ENCODE results near the gene CES4A.
"Not testable (repeated sequence)": the region's sequence is repeated elsewhere in the genome, so short reads cannot be mapped to it uniquely, and the experiment has no call there.

Gene CES4A

GRCh38 chr16:66979011-66979717, 9.2 kb upstream of the CES4A start:
- in situ Hi-C loops (cut with MboI; ENCODE audit: low sequenced_read_pairs) = no loop called here

GRCh38 chr16:66983033-66983432, 5.4 kb upstream of the CES4A start:
- in situ Hi-C loops (cut with MboI; ENCODE audit: low sequenced_read_pairs) = loop anchor here (10.0 kb wide), 1 partner anchor 172 kb away; the partner anchor contains the start of genes B3GNT9, FBXL8 and TRADD

GRCh38 chr16:66984892-66985311, 3.5 kb upstream of the CES4A start:
- in situ Hi-C loops (cut with MboI; ENCODE audit: low sequenced_read_pairs) = loop anchor here (10.0 kb wide), 1 partner anchor 170 kb away; the partner anchor contains the start of genes B3GNT9, FBXL8 and TRADD

- in situ Hi-C loops (cut with MboI; ENCODE audit: low sequenced_read_pairs) = loop anchor here (10.0 kb wide), 1 partner anchor 168 kb away; the partner anchor contains the start of genes B3GNT9, FBXL8 and TRADD
Measured at GRCh38 chr16:66986559-66986958, 1.8 kb upstream of the CES4A start.

- in situ Hi-C loops (cut with MboI; ENCODE audit: low sequenced_read_pairs) = no loop called here
Measured at GRCh38 chr16:66991545-66992077, 3.2 kb downstream of the CES4A start.

GRCh38 chr16:66993558-66993957, 5.2 kb downstream of the CES4A start:
- in situ Hi-C loops (cut with MboI; ENCODE audit: low sequenced_read_pairs) = not testable (repeated sequence)

GRCh38 chr16:66996324-66996982, 8.1 kb downstream of the CES4A start:
- in situ Hi-C loops (cut with MboI; ENCODE audit: low sequenced_read_pairs) = no loop called here

- in situ Hi-C loops (cut with MboI; ENCODE audit: low sequenced_read_pairs) = no loop called here
Measured at GRCh38 chr16:66996983-66997358, 8.6 kb downstream of the CES4A start.

- in situ Hi-C loops (cut with MboI; ENCODE audit: low sequenced_read_pairs) = no loop called here
Measured at GRCh38 chr16:67000384-67001351, 12.3 kb downstream of the CES4A start.

GRCh38 chr16:67001726-67002125, 13.3 kb downstream of the CES4A start:
- in situ Hi-C loops (cut with MboI; ENCODE audit: low sequenced_read_pairs) = no loop called here

GRCh38 chr16:67006930-67007658, 18.7 kb downstream of the CES4A start:
- in situ Hi-C loops (cut with MboI; ENCODE audit: low sequenced_read_pairs) = no loop called here

GRCh38 chr16:67009158-67009557, 20.8 kb downstream of the CES4A start:
- in situ Hi-C loops (cut with MboI; ENCODE audit: low sequenced_read_pairs) = no loop called here

GRCh38 chr16:67011274-67011673, 22.9 kb downstream of the CES4A start:
- in situ Hi-C loops (cut with MboI; ENCODE audit: low sequenced_read_pairs) = no loop called here

GRCh38 chr16:67013233-67013822, 24.9 kb downstream of the CES4A start:
- in situ Hi-C loops (cut with MboI; ENCODE audit: low sequenced_read_pairs) = no loop called here

- in situ Hi-C loops (cut with MboI; ENCODE audit: low sequenced_read_pairs) = no loop called here
Measured at GRCh38 chr16:67013823-67014633, 25.6 kb downstream of the CES4A start.

- in situ Hi-C loops (cut with MboI; ENCODE audit: low sequenced_read_pairs) = no loop called here
Measured at GRCh38 chr16:67014634-67015312, 26.4 kb downstream of the CES4A start.

GRCh38 chr16:67015313-67015731, 26.9 kb downstream of the CES4A start:
- in situ Hi-C loops (cut with MboI; ENCODE audit: low sequenced_read_pairs) = no loop called here

GRCh38 chr16:67016143-67016542, 27.8 kb downstream of the CES4A start:
- in situ Hi-C loops (cut with MboI; ENCODE audit: low sequenced_read_pairs) = no loop called here

Data from HL-60/S4 treated with phorbol 12-myristate 13-acetate at 8.2 ng/mL for 4 days and 3 days (cell line).